Liver (tissue), 9 donors: ENCODE results near the gene TBC1D16. TPM values are rescaled to one million over a fixed set of nuclear protein-coding genes. Genes with fewer than 3 reads are reported as not detected.

Experiments
- DNase-seq: peaks from one replicate; pipeline ENCODE4 v3.0.0-alpha.2; 2017; ENCODE audit warnings: low spot score
- H3K27ac ChIP-seq, 2 donors: one replicate each; pipeline ENCODE4 v1.7.0; 2013; ENCODE audit warnings: inconsistent platforms in 2 of 2, low read length in 2 of 2, control low read depth in 1 of 2, low read depth in 1 of 2, mild to moderate bottlenecking in 1 of 2
- H3K27me3 ChIP-seq, 4 donors: one replicate each; pipeline versions ENCODE4 v1.6.1 to v1.7.0; 2013; ENCODE audit warnings: low read length in 3 of 4, inconsistent platforms in 1 of 4, mild to moderate bottlenecking in 1 of 4, moderate library complexity in 1 of 4; ENCODE audit not compliant: control insufficient read depth in 4 of 4, insufficient read depth in 4 of 4
- H3K36me3 ChIP-seq, 4 donors: one replicate each; pipeline versions ENCODE4 v1.6.1 to v1.7.0; 2013; ENCODE audit warnings: low read length in 3 of 4, mild to moderate bottlenecking in 3 of 4, low read depth in 1 of 4, moderate library complexity in 1 of 4; ENCODE audit not compliant: control insufficient read depth in 4 of 4, insufficient read depth in 3 of 4
- H3K4me1 ChIP-seq, 4 donors: one replicate each; pipeline versions ENCODE4 v1.6.1 to v1.7.0; 2013; ENCODE audit warnings: low read length in 3 of 4, mild to moderate bottlenecking in 3 of 4, moderate library complexity in 1 of 4; ENCODE audit not compliant: control insufficient read depth in 4 of 4, insufficient read depth in 4 of 4
- H3K4me3 ChIP-seq, 3 donors: one replicate each; pipeline versions ENCODE4 v1.6.1 to v1.7.0; 2013; ENCODE audit warnings: low read length in 3 of 3, control low read depth in 1 of 3, low read depth in 1 of 3, mild to moderate bottlenecking in 1 of 3
- H3K9ac ChIP-seq, 2 donors: one replicate each; pipeline ENCODE4 v1.7.0; 2013; ENCODE audit warnings: low read length in 2 of 2, mild to moderate bottlenecking in 2 of 2, moderate library complexity in 2 of 2, control low read depth in 1 of 2, low read depth in 1 of 2
- H3K9me3 ChIP-seq, 4 donors: one replicate each; pipeline versions ENCODE4 v1.6.1 to v1.7.0; 2013; ENCODE audit warnings: low read length in 3 of 4; ENCODE audit not compliant: control insufficient read depth in 4 of 4
- ATF3 ChIP-seq: IDR thresholded peaks from 2 replicates; pipeline ENCODE4 v1.6.1; 2016; ENCODE audit warnings: antibody characterized with exemption
- EGR1 ChIP-seq, 2 donors: IDR thresholded peaks; 2 replicates each; pipeline ENCODE4 v1.6.1; 2016 to 2018; ENCODE audit warnings: antibody characterized with exemption in 2 of 2, low read depth in 2 of 2
- FOXA1 ChIP-seq: IDR thresholded peaks from 2 replicates; pipeline ENCODE4 v1.6.1; 2016; ENCODE audit warnings: antibody characterized with exemption
- FOXA2 ChIP-seq: IDR thresholded peaks from 2 replicates; pipeline ENCODE4 v1.6.1; 2016; ENCODE audit warnings: antibody characterized with exemption
- GABPA ChIP-seq, 2 donors: IDR thresholded peaks in 1 of 2; conservative IDR thresholded peaks in 1 of 2; 2 replicates each; pipeline ENCODE4 v1.6.1; 2016; ENCODE audit warnings: antibody characterized with exemption in 2 of 2, mild to moderate bottlenecking in 1 of 2, moderate library complexity in 1 of 2
- JUND ChIP-seq, 2 donors: IDR thresholded peaks; 2 replicates each; pipeline ENCODE4 v1.6.1; 2016; ENCODE audit warnings: antibody characterized with exemption in 2 of 2
- MAX ChIP-seq: IDR thresholded peaks from 2 replicates; pipeline ENCODE4 v1.6.1; 2016; ENCODE audit warnings: antibody characterized with exemption
- NR2F2 ChIP-seq: IDR thresholded peaks from 2 replicates; pipeline ENCODE4 v1.6.1; 2016; ENCODE audit warnings: antibody characterized with exemption
- RAD21 ChIP-seq, 2 donors: IDR thresholded peaks; 2 replicates each; pipeline ENCODE4 v1.6.1; 2016; ENCODE audit warnings: antibody characterized with exemption in 2 of 2, mild to moderate bottlenecking in 2 of 2
- REST ChIP-seq: IDR thresholded peaks from 2 replicates; pipeline ENCODE4 v1.6.1; 2016; ENCODE audit warnings: antibody characterized with exemption, mild to moderate bottlenecking
- RXRA ChIP-seq, 2 donors: IDR thresholded peaks; 2 replicates each; pipeline ENCODE4 v1.6.1; 2017 to 2018; ENCODE audit warnings: antibody characterized with exemption in 2 of 2, mild to moderate bottlenecking in 1 of 2
- SP1 ChIP-seq: IDR thresholded peaks from 2 replicates; pipeline ENCODE4 v1.6.1; 2018; ENCODE audit warnings: antibody characterized with exemption, mild to moderate bottlenecking
- TAF1 ChIP-seq: conservative IDR thresholded peaks from 2 replicates; pipeline ENCODE4 v1.6.1; 2016; ENCODE audit warnings: antibody characterized with exemption, mild to moderate bottlenecking
- YY1 ChIP-seq: IDR thresholded peaks from 2 replicates; pipeline ENCODE4 v1.6.1; 2016; ENCODE audit warnings: antibody characterized with exemption, mild to moderate bottlenecking
- ZBTB33 ChIP-seq: IDR thresholded peaks from 2 replicates; pipeline ENCODE4 v1.6.1; 2016; ENCODE audit warnings: antibody characterized with exemption
- WGBS: extraction: QIAGEN DNeasy Blood & Tissue Kit; methylation state at CpG from one replicate; pipeline ENCODE4 v1.1.7; 2013; 5-methylcytosine and 5-hydroxymethylcytosine counted together
- polyA plus RNA-seq, 2 donors: library from polyadenylated mRNA; stranded (reverse) in 1 of 2; unstranded in 1 of 2; fragments of 200-250 nt in 1 of 2; fragments of >200 nt in 1 of 2; fragmentation: Nextera tagmentation in 1 of 2; extraction: Ambion mirVana in 1 of 2; gene quantifications; one replicate each; pipeline versions ENCODE4 v1.2.1 to v1.2.3, GENCODE V29; 2013 to 2015
- total RNA-seq, 2 donors: library from RNA; depleted of rRNA; stranded (reverse); fragments of >200 nt; gene quantifications; one replicate each; pipeline ENCODE4 v1.2.3, GENCODE V29; 2014
- TF ChIP-seq, protein P1 (sequence below): fragments of 150-350 bp; IDR thresholded peaks from 2 replicates; pipeline ENCODE4 v1.5.1; 2017; ENCODE audit warnings: improper control_type of control experiment, low read depth, low read length; ENCODE audit not compliant: missing input control
- donor health status: healthy.
- donor health status: healthy.
- donor health status: healthy.
- donor health status: healthy.
- donor health status: healthy.

The TBC1D16 gene
- total and polyA plus RNA-seq, 4 donors: 3.4 to 29.5 (median 4.7) TPM

- DNase-seq: no peak
- H3K4me3 ChIP-seq: no peak overlapping the region
- H3K9me3 ChIP-seq: no peaks in the 10 kb centered on the region
- no peaks in the 10 kb centered on the region for H3K27me3 ChIP-seq
- peak overlapping the region; percentile 14 to 45 for H3K27ac ChIP-seq
- H3K9ac ChIP-seq: no peak overlapping the region
- no peaks in the 10 kb centered on the region for H3K36me3 ChIP-seq
- peaks cover 10 to 21% (median 19%) of the 10 kb centered on the region in 4 donors for H3K4me1 ChIP-seq
- TF ChIP-seq, protein P1, sequence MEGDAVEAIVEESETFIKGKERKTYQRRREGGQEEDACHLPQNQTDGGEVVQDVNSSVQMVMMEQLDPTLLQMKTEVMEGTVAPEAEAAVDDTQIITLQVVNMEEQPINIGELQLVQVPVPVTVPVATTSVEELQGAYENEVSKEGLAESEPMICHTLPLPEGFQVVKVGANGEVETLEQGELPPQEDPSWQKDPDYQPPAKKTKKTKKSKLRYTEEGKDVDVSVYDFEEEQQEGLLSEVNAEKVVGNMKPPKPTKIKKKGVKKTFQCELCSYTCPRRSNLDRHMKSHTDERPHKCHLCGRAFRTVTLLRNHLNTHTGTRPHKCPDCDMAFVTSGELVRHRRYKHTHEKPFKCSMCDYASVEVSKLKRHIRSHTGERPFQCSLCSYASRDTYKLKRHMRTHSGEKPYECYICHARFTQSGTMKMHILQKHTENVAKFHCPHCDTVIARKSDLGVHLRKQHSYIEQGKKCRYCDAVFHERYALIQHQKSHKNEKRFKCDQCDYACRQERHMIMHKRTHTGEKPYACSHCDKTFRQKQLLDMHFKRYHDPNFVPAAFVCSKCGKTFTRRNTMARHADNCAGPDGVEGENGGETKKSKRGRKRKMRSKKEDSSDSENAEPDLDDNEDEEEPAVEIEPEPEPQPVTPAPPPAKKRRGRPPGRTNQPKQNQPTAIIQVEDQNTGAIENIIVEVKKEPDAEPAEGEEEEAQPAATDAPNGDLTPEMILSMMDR: no peak
- no peak for TF ChIP-seq RAD21 (IDR thresholded peaks at IDR 0.05)
- TF ChIP-seq FOXA1: no peak
- TF ChIP-seq NR2F2: no peak
- no peak for TF ChIP-seq MAX
- no peak for TF ChIP-seq REST
- TF ChIP-seq YY1: no peak
- TF ChIP-seq EGR1 (IDR thresholded peaks at IDR 0.05; ENCODE audit: low read depth in 2 of 2): no peak
- no peak for TF ChIP-seq RXRA (IDR thresholded peaks at IDR 0.05)
- no peak for TF ChIP-seq GABPA (IDR thresholded peaks at IDR 0.05 in 1 of 2, conservative IDR thresholded peaks at IDR 0.05 in 1 of 2)
- no peak for TF ChIP-seq ATF3
- TF ChIP-seq FOXA2: no peak
- TF ChIP-seq JUND (IDR thresholded peaks at IDR 0.05): no peak
- no peak for TF ChIP-seq TAF1
- no peak for TF ChIP-seq SP1
- TF ChIP-seq ZBTB33: no peak
- 77% methylated on average over 15 of the region's 15 CpGs for WGBS
Observed at GRCh38 chr17:79997011-79997660, 38.5 kb downstream of the TBC1D16 start.
